H1 (cell line): ENCODE measurements around the gene ZNF490. TPM values are rescaled to one million over a fixed set of nuclear protein-coding genes. Genes with fewer than 3 reads are reported as not detected.

Experiments
- CHD1 ChIP-seq: IDR thresholded peaks from 2 replicates; pipeline ENCODE4 v1.6.1; 2012; ENCODE audit warnings: low read depth, low read length, improper control_type of control experiment
- CHD7 ChIP-seq: fragments of 300-600 bp; sonication (generic); IDR thresholded peaks from 2 replicates; pipeline ENCODE4 v1.7.1; 2012; ENCODE audit warnings: low read length, moderate library complexity, mild to moderate bottlenecking, inconsistent platforms; ENCODE audit not compliant: insufficient replicate concordance
- JUN ChIP-seq: IDR thresholded peaks from 2 replicates; pipeline ENCODE4 v1.6.1; 2011; ENCODE audit warnings: low read depth, mild to moderate bottlenecking, improper control_type of control experiment, low read length
- KDM4A ChIP-seq: IDR thresholded peaks from one replicate; pipeline ENCODE4 v1.7.1; 2012; ENCODE audit warnings: low read depth, mild to moderate bottlenecking, moderate library complexity, low read length, inconsistent platforms; ENCODE audit not compliant: severe bottlenecking
- NANOG ChIP-seq: IDR thresholded peaks from 2 replicates; pipeline ENCODE4 v1.6.1; 2011; ENCODE audit warnings: low read length, low read depth, mild to moderate bottlenecking, inconsistent platforms; ENCODE audit not compliant: insufficient read depth, poor library complexity, severe bottlenecking
- SIN3A ChIP-seq, 2 experiments: IDR thresholded peaks in 1 of 2; conservative IDR thresholded peaks in 1 of 2; 2 replicates each; pipeline ENCODE4 v1.6.1; 2011 to 2012; ENCODE audit warnings: low read length in 2 of 2, improper control_type of control experiment in 1 of 2, low read depth in 1 of 2, mild to moderate bottlenecking in 1 of 2
- TBP ChIP-seq: IDR thresholded peaks from 2 replicates; pipeline ENCODE4 v1.6.1; 2011; ENCODE audit warnings: low read depth, low read length, improper control_type of control experiment
- USF2 ChIP-seq: IDR thresholded peaks from 2 replicates; pipeline ENCODE4 v1.6.1; 2011; ENCODE audit warnings: low read length, improper control_type of control experiment
- YY1 ChIP-seq: IDR thresholded peaks from 2 replicates; pipeline ENCODE4 v1.6.1; 2011; ENCODE audit warnings: low read depth, mild to moderate bottlenecking, low read length
- polyA plus RNA-seq, 7 experiments: library from polyadenylated mRNA; depleted of rRNA in 3 of 7; stranded (reverse) in 5 of 7; unstranded in 2 of 7; fragments of >200 nt in 5 of 7; fragments of 200-250 nt in 2 of 7; gene quantifications; 1 replicate in 5 of 7; 2 replicates in 1 of 7; 4 replicates in 1 of 7; pipeline versions ENCODE4 v1.2.1 to v1.2.3, GENCODE V29; 2011 to 2013; ENCODE audit warnings: missing spikeins in 2 of 7, mixed read lengths in 2 of 7
- total RNA-seq: library from RNA; stranded (reverse); fragmentation: NEBNext Ultra II Directional; extraction: Animal tissue kit (Norgen Biotek cat#: 25700); gene quantifications from 2 replicates; pipeline ENCODE4 v1.2.1, GENCODE V29; 2021

ZNF490 gene
- total and polyA plus RNA-seq, 2 of the 8 experiments (the other 6 are each of a cell fraction or from before 2014, with no cell fraction given): 1.7 to 9.0 TPM

GRCh38 chr19:12638611-12639182 lies 28.1 kb upstream of the ZNF490 start (continued):
- TF ChIP-seq CHD7 (no peak), USF2 (no peak), NANOG (no peak), YY1 (no peak), JUN (no peak), KDM4A (no peak), CHD1 (no peak), TBP (no peak), SIN3A (conservative IDR thresholded peaks at IDR 0.05 in 1 of 2, IDR thresholded peaks at IDR 0.05 in 1 of 2; ENCODE audit: low read depth in 1 of 2, low read length in 2 of 2) (no peak)
